Immature natural killer cell (primary cell): ENCODE data around the gene RAD51AP1. TPM values are rescaled to one million over a fixed set of nuclear protein-coding genes. Genes with fewer than 3 reads are reported as not detected.
"Not testable (repeated sequence)": the region's sequence is repeated elsewhere in the genome, so short reads cannot be mapped to it uniquely, and the experiment has no call there.

Source experiments
- DNase-seq, 3 donors: peaks; one replicate each; pipeline ENCODE4 v3.0.0; 2022; ENCODE audit warnings: mixed read lengths in 1 of 3
- H3K27ac Mint-ChIP-seq, 6 donors: one replicate each; pipeline ENCODE4 v1.8.0; 2020; ENCODE audit warnings: mixed read lengths in 6 of 6, mild to moderate bottlenecking in 5 of 6, inconsistent platforms in 4 of 6, moderate library complexity in 3 of 6
- H3K27me3 Mint-ChIP-seq, 3 donors: one replicate each; pipeline ENCODE4 v1.8.0; 2020 to 2021; ENCODE audit warnings: low read depth in 3 of 3, mild to moderate bottlenecking in 3 of 3, mixed read lengths in 3 of 3, moderate library complexity in 3 of 3, inconsistent platforms in 1 of 3
- H3K36me3 Mint-ChIP-seq, 3 donors: one replicate each; pipeline ENCODE4 v1.8.0; 2020; ENCODE audit warnings: mixed read lengths in 3 of 3, inconsistent platforms in 2 of 3, mild to moderate bottlenecking in 2 of 3
- H3K4me1 Mint-ChIP-seq, 2 donors: one replicate each; pipeline ENCODE4 v1.8.0; 2020; ENCODE audit warnings: inconsistent platforms in 2 of 2, mild to moderate bottlenecking in 2 of 2, mixed read lengths in 2 of 2, moderate library complexity in 1 of 2
- H3K4me3 Mint-ChIP-seq, 5 donors: one replicate each; pipeline ENCODE4 v1.8.0; 2020; ENCODE audit warnings: mild to moderate bottlenecking in 5 of 5, mixed read lengths in 5 of 5, inconsistent platforms in 3 of 5, moderate library complexity in 3 of 5
- H3K9me3 Mint-ChIP-seq, 6 donors: one replicate each; pipeline ENCODE4 v1.8.0; 2020; ENCODE audit warnings: mild to moderate bottlenecking in 6 of 6, mixed read lengths in 6 of 6, inconsistent platforms in 4 of 6, moderate library complexity in 3 of 6
- polyA plus RNA-seq, 3 donors: library from polyadenylated mRNA; unstranded; fragments of 300-500 nt; fragmentation: Illumina TruSeq; gene quantifications; one replicate each; pipeline ENCODE4 v1.2.3, GENCODE V29; 2021

The RAD51AP1 gene, protein sequence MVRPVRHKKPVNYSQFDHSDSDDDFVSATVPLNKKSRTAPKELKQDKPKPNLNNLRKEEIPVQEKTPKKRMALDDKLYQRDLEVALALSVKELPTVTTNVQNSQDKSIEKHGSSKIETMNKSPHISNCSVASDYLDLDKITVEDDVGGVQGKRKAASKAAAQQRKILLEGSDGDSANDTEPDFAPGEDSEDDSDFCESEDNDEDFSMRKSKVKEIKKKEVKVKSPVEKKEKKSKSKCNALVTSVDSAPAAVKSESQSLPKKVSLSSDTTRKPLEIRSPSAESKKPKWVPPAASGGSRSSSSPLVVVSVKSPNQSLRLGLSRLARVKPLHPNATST
- 1 to 10 TPM; 1.8 to 4.4 (median 2.9) TPM for polyA plus RNA-seq

DNA sequence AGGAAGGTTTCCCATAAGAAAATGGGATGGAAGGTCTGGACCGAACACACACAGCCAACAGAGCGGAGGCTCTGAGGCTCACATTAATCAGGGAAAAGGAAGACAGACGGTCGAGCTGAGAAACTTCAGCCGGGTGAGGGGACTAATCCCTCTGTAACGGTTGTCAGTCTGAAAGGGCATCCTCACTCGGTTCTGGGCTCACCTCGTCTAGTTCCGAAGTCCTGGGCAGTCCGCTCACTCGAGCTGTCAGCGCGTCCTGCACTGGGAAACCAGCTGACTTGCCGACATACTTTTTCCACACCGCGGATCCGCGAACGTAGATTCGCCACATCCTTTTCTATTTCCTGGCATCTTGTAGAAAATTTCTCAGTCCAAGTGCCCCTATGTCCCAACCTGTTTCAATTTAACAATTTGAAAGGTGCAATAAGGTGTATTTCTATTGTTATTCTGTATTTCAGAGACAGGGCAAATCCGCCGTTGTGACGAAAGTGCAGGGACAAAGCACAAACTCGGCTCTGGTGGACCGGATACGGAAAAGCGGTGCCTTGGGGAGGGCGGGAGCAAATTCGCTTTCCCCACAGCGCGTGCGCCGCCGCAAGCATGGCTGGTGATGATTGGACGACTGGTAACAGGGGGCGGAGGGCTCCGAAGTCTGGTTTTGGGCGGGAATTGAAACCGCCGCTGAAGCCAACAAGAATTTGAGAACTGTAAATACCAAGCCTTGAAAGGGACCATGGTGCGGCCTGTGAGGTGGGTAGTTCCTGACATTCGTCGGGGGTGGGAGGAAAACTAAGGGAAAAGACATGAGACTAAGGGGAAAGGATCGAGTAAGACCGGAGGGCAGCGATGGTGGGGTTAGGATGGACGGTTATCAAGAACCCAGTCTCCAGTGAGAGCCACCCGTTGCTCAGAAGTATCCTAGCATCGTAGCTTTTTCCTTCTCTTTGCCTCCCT lies at the start of gene RAD51AP1:
TSS of gene RAD51AP1 (plus strand) at position 684 of the 954 bp plus-strand sequence. CDS start at position 734, 50 bp downstream.
- H3K36me3 Mint-ChIP-seq = no peaks in the 10 kb centered on the region
- H3K27me3 Mint-ChIP-seq = peaks cover 5 to 12% (median 10%) of the 10 kb centered on the region in 3 donors
- no peaks in the 10 kb centered on the region for H3K9me3 Mint-ChIP-seq
- peak within 1 kb of the TSS; percentile 95 to 99 (median 98) for H3K27ac Mint-ChIP-seq
- peak; percentile 96 to 98 (median 98) for DNase-seq
- H3K4me3 Mint-ChIP-seq = peak within 1 kb of the TSS; percentile 96 to 99 (median 97)
- peaks cover 22 to 33% of the 10 kb centered on the region in 2 donors for H3K4me1 Mint-ChIP-seq

DNA sequence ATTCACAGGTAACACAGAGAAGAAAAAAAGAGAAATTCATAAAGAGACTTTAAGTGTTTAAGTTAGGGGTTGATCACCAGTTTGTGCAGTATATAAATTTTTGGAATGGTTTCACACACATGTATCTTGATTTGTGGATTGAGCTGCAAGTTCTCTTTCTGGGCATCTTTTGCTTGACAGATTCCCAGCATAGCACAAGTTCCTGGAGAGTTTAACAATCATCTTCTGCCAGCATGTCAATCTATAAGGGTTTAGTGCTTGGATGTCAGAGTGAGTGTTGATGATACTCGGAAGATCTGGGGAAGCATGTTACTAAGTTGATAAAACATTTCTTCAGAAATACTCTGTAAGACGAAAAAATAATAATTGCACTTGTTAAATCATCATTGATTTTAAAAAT lies 49.1 kb upstream of the RAD51AP1 start:
- Mint-ChIP-seq H3K36me3 (peaks cover 24 to 37% (median 26%) of the 10 kb centered on the region in 3 donors), H3K4me3 (no peak overlapping the region), H3K9me3 (no peaks in the 10 kb centered on the region), H3K4me1 (no peaks in the 10 kb centered on the region), H3K27me3 (no peaks in the 10 kb centered on the region), H3K27ac (no peak overlapping the region)
- no peak for DNase-seq

DNA sequence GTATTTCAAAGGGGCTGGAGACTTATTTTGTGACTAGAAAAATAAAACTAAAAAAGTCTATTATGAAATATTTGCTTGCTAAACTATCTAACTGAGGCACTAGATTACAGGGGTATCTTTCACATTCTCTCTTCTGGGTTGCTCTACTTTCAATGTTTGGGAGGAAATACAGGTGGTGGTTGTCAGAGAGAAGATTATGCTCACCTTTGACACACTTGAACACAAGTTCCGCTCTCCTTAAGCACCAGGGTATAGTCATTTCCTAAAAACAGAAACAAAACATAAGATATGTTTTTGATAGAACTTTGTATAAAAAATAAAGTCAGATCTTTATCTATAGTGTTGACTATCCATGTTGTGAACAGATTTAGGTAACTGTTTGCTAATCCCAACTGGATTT lies 47.7 kb upstream of the RAD51AP1 start:
- no peaks in the 10 kb centered on the region for H3K9me3 Mint-ChIP-seq
- DNase-seq = no peak
- H3K4me3 Mint-ChIP-seq = no peak overlapping the region
- no peak overlapping the region for H3K27ac Mint-ChIP-seq
- H3K4me1 Mint-ChIP-seq = no peaks in the 10 kb centered on the region
- H3K36me3 Mint-ChIP-seq = peaks cover 24 to 42% (median 31%) of the 10 kb centered on the region in 3 donors
- H3K27me3 Mint-ChIP-seq = no peaks in the 10 kb centered on the region

DNA sequence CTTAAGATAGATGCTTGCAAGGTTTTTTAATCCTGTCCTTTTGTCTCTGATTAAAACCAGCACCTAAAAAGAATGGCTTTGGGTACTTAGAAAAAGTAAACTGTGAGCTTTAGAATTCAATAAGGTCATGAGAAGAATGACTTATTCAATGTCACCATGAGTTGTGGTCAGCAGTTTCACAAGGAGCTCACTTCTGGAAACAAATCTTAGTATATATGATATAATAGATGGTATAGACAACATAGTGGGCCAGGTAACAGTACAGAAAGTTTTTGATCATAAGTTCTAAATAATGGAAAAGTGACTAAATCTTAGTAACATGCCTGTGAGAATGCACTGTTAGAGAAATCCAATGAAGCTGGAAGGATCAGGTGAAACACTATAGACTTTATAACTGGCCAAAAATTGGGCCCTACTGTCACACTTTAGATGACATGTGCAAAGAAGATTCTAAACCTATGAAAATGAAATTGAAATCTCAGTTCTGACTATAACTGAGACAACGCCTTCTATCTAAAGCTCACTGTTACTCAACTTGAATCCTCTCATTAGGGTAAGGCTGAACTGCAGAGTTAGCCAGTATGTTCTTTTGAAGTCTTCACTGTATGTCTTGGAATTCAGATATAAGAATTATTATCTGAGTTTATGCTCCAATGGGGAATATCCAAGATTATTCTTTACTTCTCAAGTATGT lies 42.4 kb upstream of the RAD51AP1 start:
- no peak overlapping the region for H3K27ac Mint-ChIP-seq
- no peak overlapping the region for H3K4me3 Mint-ChIP-seq
- no peaks in the 10 kb centered on the region for H3K27me3 Mint-ChIP-seq
- DNase-seq = no peak
- H3K9me3 Mint-ChIP-seq = no peaks in the 10 kb centered on the region
- peaks cover 20 to 53% (median 29%) of the 10 kb centered on the region in 3 donors for H3K36me3 Mint-ChIP-seq
- H3K4me1 Mint-ChIP-seq = no peaks in the 10 kb centered on the region

DNA sequence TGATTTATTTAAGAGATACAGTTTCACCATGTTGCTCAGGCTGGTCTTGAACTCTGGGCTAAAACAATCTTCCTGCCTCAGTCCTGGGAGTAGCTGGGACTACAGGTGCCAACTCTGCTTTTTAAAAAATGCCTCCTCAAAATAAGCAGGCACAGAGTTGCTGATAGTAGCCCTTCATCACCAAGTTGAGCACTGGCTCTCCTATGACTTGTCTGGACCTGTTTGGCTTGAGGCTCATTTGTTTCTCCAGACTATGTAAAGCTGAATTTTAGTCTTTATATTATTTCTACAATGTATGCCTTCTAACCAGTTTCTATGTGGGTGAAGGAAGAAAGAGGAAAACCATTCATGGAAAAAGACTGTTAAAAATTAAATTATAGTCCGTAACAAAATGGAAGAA lies 39.5 kb upstream of the RAD51AP1 start:
- Mint-ChIP-seq H3K4me1 (no peaks in the 10 kb centered on the region), H3K27me3 (no peaks in the 10 kb centered on the region), H3K36me3 (peaks cover 32 to 60% (median 33%) of the 10 kb centered on the region in 3 donors), H3K9me3 (no peaks in the 10 kb centered on the region), H3K27ac (no peak overlapping the region), H3K4me3 (no peak overlapping the region)
- no peak for DNase-seq

DNA sequence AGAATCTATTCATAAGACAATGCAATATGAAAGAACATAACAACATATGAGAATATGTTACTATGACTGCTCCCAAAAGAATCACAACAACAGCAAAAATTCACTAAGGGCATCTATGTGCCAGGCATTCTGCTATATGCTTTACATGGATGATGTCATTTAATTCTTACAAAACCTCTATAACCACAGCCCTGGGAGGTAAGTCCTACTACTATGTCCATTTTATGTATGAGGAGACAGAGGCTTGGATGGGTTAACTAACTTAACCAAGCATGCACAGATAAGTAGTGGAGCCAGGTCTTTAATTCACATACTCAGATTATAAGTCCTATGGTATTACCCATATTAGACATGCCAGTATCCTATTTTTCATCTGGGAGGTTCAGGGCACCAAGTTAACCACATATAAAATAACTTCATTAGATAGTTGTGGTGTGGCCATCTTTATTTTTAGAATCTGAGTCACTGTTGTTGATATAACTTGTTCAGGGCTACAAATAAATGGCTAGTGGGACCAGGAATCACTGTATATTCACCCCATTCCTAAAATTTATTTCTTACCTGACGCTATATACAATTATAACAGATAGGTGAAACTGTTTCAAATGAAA lies 33.2 kb upstream of the RAD51AP1 start:
- H3K9me3 Mint-ChIP-seq = no peaks in the 10 kb centered on the region
- H3K4me1 Mint-ChIP-seq = peaks cover 10 to 16% of the 10 kb centered on the region in 2 donors
- H3K27ac Mint-ChIP-seq = no peak overlapping the region
- no peak overlapping the region for H3K4me3 Mint-ChIP-seq
- peaks cover 14 to 34% (median 16%) of the 10 kb centered on the region in 3 donors for H3K36me3 Mint-ChIP-seq
- H3K27me3 Mint-ChIP-seq = no peaks in the 10 kb centered on the region
- DNase-seq = no peak

DNA sequence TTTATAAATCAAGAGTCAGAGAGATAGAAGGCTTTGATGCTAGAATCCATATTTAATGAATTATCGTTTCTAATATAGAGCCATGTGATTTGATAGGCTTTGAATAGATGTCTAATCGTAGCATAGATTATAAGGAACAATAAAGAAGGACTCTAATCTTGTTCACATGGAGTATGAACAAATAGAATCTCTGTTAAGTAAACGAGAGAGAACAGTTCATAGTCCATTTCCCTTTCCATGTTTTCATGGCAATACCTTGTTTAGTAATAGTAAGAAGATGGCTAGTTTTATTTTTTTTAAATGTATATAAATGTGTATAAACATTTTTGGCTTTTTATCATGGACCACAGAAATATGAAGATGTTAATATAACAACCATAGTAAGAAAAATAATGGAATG lies 32.3 kb upstream of the RAD51AP1 start:
- Mint-ChIP-seq H3K4me1 (peaks cover 10 to 16% of the 10 kb centered on the region in 2 donors), H3K27ac (peak overlapping the region in 1 of 6 donors; percentile 20), H3K4me3 (no peak overlapping the region), H3K9me3 (no peaks in the 10 kb centered on the region), H3K36me3 (peaks cover 11 to 29% (median 14%) of the 10 kb centered on the region in 3 donors), H3K27me3 (no peaks in the 10 kb centered on the region)
- no peak for DNase-seq

DNA sequence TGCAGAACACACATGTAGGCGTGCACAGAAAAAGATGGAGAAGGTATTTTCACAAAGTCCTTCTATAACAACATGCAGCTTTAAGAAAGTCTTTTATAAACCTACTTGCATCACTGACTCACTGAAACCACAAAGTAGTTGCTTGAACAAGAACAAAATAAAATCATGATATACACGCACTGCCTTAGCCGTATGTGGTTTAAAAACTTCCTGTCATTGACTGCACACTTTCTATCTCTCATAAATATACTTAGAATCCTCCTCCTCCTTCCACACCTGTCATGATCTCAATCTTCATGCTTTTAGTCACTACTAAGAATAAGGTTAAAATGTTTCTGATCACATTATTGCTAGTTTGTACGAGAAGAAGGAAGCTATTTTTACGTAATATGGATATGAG lies 31.8 kb upstream of the RAD51AP1 start:
- Mint-ChIP-seq H3K36me3 (peaks cover 11 to 26% (median 12%) of the 10 kb centered on the region in 3 donors), H3K27ac (peak overlapping the region; percentile 5 to 75 (median 22)), H3K9me3 (no peaks in the 10 kb centered on the region), H3K27me3 (no peaks in the 10 kb centered on the region), H3K4me1 (peaks cover 10 to 16% of the 10 kb centered on the region in 2 donors), H3K4me3 (peak overlapping the region in 2 of 5 donors; percentile 1 to 11)
- DNase-seq = no peak

DNA sequence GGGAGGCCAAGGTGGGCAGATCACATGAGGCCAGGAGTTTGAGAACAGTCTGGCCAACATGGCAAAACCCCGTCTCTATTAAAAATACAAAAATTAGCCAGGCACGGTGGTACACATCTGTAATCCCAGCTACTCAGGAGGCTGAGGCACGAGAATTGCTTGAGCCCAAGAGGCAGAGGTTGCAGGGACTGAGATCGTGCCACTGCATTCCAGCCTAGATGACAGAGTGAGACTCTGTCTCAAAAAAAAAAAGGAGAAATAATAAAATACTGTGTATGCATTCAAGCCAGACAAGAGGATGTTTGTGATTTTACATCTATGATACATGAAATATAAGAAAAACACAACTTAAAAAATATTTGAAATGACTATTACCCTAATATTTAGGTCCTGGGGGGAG lies 30.2 kb upstream of the RAD51AP1 start:
- H3K4me3 Mint-ChIP-seq, H3K27ac Mint-ChIP-seq, H3K27me3 Mint-ChIP-seq, H3K9me3 Mint-ChIP-seq, DNase-seq: not testable (repeated sequence)
- Mint-ChIP-seq H3K4me1 (peaks cover 10 to 16% of the 10 kb centered on the region in 2 donors), H3K36me3 (peaks cover 8 to 20% (median 10%) of the 10 kb centered on the region in 3 donors)

DNA sequence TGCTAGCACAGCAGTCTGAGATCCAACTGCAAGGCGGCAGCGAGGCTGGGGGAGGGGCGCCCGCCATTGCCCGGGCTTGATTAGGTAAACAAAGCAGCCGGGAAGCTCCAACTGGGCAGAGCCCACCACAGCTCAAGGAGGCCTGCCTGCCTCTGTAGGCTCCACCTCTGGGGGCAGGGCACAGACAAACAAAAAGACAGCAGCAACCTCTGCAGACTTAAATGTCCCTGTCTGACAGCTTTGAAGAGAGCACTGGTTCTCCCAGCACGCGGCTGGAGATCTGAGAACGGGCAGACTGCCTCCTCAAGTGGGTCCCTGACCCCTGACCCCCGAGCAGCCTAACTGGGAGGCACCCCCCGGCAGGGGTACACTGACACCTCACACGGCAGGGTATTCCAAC lies 29.4 kb upstream of the RAD51AP1 start:
- not testable (repeated sequence) for H3K27ac Mint-ChIP-seq
- H3K4me1 Mint-ChIP-seq = peaks cover 10 to 16% of the 10 kb centered on the region in 2 donors

DNA sequence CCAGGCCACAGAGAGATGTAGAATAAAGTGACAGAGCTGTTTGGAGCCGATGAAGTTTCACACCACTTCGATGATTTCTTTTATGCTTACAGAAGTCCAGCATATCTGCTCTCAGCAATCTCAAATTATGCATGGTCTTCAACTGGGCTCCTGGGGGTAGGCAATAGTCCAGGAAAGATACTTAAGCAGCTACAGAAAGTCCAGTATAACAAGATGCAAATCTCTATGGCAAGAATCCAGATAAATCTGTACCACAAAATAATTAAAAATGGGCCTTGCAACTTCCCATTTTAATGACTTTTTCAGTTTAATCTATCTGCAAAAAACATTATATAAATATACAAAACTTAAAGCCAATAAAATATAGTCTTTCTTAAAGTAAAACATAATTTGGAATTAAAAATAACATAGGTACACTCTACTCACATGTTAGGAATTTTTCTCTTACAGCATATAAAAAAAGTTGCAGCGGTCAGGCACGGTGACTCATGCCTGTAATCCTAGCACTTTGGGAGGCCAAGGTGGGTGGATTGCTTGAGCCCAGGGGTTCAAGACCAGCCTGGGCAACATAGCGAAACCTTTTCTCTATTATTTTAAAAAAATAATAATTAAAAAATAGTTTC lies 20.5 kb upstream of the RAD51AP1 start:
- no peaks in the 10 kb centered on the region for H3K4me1 Mint-ChIP-seq
- H3K27me3 Mint-ChIP-seq = no peaks in the 10 kb centered on the region
- no peaks in the 10 kb centered on the region for H3K9me3 Mint-ChIP-seq
- H3K27ac Mint-ChIP-seq = no peak overlapping the region
- H3K4me3 Mint-ChIP-seq = no peak overlapping the region
- no peak for DNase-seq
- peaks cover 10 to 31% (median 14%) of the 10 kb centered on the region in 3 donors for H3K36me3 Mint-ChIP-seq

More for the DNA sequence above, 29.4 kb upstream of the RAD51AP1 start:
- H3K4me3 Mint-ChIP-seq, DNase-seq, H3K27me3 Mint-ChIP-seq, H3K9me3 Mint-ChIP-seq: not testable (repeated sequence)
- H3K36me3 Mint-ChIP-seq = peaks cover 2 to 13% (median 3%) of the 10 kb centered on the region in 3 donors

DNA sequence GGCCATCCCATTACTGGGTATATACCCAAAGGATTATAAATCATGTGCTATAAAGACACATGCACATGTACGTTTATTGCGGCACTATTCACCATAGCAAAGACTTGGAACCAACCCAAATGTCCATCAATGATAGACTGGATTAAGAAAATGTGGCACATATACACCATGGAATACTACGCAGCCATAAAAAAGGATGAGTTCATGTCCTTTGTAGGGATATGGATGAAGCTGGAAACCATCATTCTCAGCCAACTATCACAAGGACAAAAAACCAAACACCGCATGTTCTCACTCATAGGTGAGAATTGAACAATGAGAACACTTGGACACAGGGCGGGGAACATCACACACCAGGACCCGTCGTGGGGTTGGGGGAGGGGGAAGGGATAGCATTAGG lies 15.2 kb upstream of the RAD51AP1 start:
- DNase-seq, H3K4me1 Mint-ChIP-seq, H3K27ac Mint-ChIP-seq, H3K9me3 Mint-ChIP-seq, H3K27me3 Mint-ChIP-seq, H3K4me3 Mint-ChIP-seq: not testable (repeated sequence)
- H3K36me3 Mint-ChIP-seq = peaks cover 8 to 18% (median 12%) of the 10 kb centered on the region in 3 donors
